ENCODE data around the gene PKD1. TPM values are rescaled to one million over a fixed set of nuclear protein-coding genes. Genes with fewer than 3 reads are reported as not detected.

PKD1 gene
- total RNA-seq, 2 donors from 2014 or later = 66.4 to 145 TPM

GRCh38 chr16:2074071-2074470 is 61.6 kb downstream of the PKD1 start:
- H3K36me3 Mint-ChIP-seq = no peaks in the 10 kb centered on the region
- H3K4me3 Mint-ChIP-seq = no peak overlapping the region
- no peak overlapping the region for H3K27ac Mint-ChIP-seq
- H3K9me3 Mint-ChIP-seq = no peaks in the 10 kb centered on the region
- no peak for DNase-seq (ENCODE audit: low spot score)
- ATAC-seq = no peak
- H3K27me3 Mint-ChIP-seq = no peaks in the 10 kb centered on the region
- peaks cover 0 to 3% of the 10 kb centered on the region in 2 donors for H3K4me1 Mint-ChIP-seq (ENCODE audit: low read depth in 2 of 2)

- Mint-ChIP-seq H3K4me3 (no peak overlapping the region), H3K4me1 (ENCODE audit: low read depth in 2 of 2) (peaks cover 0 to 3% of the 10 kb centered on the region in 2 donors), H3K27me3 (no peaks in the 10 kb centered on the region), H3K36me3 (no peaks in the 10 kb centered on the region), H3K27ac (no peak overlapping the region), H3K9me3 (no peaks in the 10 kb centered on the region)
- no peak for ATAC-seq
- no peak for DNase-seq (ENCODE audit: low spot score)
These were observed 62.8 kb downstream of the PKD1 start for GRCh38 chr16:2072926-2073325.

- ATAC-seq (no peak), DNase-seq (ENCODE audit: low spot score) (no peak)
- Mint-ChIP-seq H3K36me3 (no peaks in the 10 kb centered on the region), H3K27me3 (no peaks in the 10 kb centered on the region), H3K4me3 (no peak overlapping the region), H3K9me3 (no peaks in the 10 kb centered on the region), H3K27ac (no peak overlapping the region), H3K4me1 (ENCODE audit: low read depth in 2 of 2) (peaks cover 0 to 3% of the 10 kb centered on the region in 2 donors)
These were observed 64.1 kb downstream of the PKD1 start for GRCh38 chr16:2071454-2072202.

GRCh38 chr16:2070576-2071453 is 64.9 kb downstream of the PKD1 start:
- ATAC-seq = peak in 1 of 2 donors; percentile 12
- H3K36me3 Mint-ChIP-seq = peaks cover 4% of the 10 kb centered on the region

GRCh38 chr16:2066139-2066538 is 69.6 kb downstream of the PKD1 start:
- H3K9me3 Mint-ChIP-seq = no peaks in the 10 kb centered on the region
- no peak overlapping the region for H3K4me3 Mint-ChIP-seq
- H3K27ac Mint-ChIP-seq = no peak overlapping the region
- no peak for DNase-seq (ENCODE audit: low spot score)
- peaks cover 4% of the 10 kb centered on the region for H3K36me3 Mint-ChIP-seq
- no peak for ATAC-seq
- peaks cover 3 to 8% of the 10 kb centered on the region in 2 donors for H3K4me1 Mint-ChIP-seq (ENCODE audit: low read depth in 2 of 2)
- H3K27me3 Mint-ChIP-seq = no peaks in the 10 kb centered on the region

More at GRCh38 chr16:2070576-2071453, 64.9 kb downstream of the PKD1 start:
- DNase-seq (ENCODE audit: low spot score) = no peak
- Mint-ChIP-seq H3K4me1 (ENCODE audit: low read depth in 2 of 2) (peaks cover 3 to 8% of the 10 kb centered on the region in 2 donors), H3K27me3 (no peaks in the 10 kb centered on the region), H3K4me3 (no peak overlapping the region), H3K27ac (no peak overlapping the region), H3K9me3 (no peaks in the 10 kb centered on the region)

- peaks cover 4% of the 10 kb centered on the region for H3K36me3 Mint-ChIP-seq
- no peak overlapping the region for H3K27ac Mint-ChIP-seq
- H3K4me1 Mint-ChIP-seq (ENCODE audit: low read depth in 2 of 2) = peaks cover 3 to 5% of the 10 kb centered on the region in 2 donors
- DNase-seq (ENCODE audit: low spot score) (no peak), ATAC-seq (no peak)
- H3K9me3 Mint-ChIP-seq = no peaks in the 10 kb centered on the region
- no peaks in the 10 kb centered on the region for H3K27me3 Mint-ChIP-seq
- no peak overlapping the region for H3K4me3 Mint-ChIP-seq
These were observed 71.2 kb downstream of the PKD1 start for GRCh38 chr16:2064368-2064945.

- DNase-seq (ENCODE audit: low spot score) = no peak
- no peak for ATAC-seq
- Mint-ChIP-seq H3K36me3 (peaks cover 4% of the 10 kb centered on the region), H3K9me3 (no peaks in the 10 kb centered on the region), H3K27ac (no peak overlapping the region), H3K27me3 (no peaks in the 10 kb centered on the region), H3K4me3 (no peak overlapping the region), H3K4me1 (ENCODE audit: low read depth in 2 of 2) (peaks cover 3 to 5% of the 10 kb centered on the region in 2 donors)
These were observed 71.8 kb downstream of the PKD1 start for GRCh38 chr16:2063861-2064260.

- Mint-ChIP-seq H3K27ac (no peak overlapping the region), H3K4me3 (no peak overlapping the region), H3K27me3 (no peaks in the 10 kb centered on the region), H3K4me1 (ENCODE audit: low read depth in 2 of 2) (peaks cover 3 to 5% of the 10 kb centered on the region in 2 donors), H3K9me3 (no peaks in the 10 kb centered on the region), H3K36me3 (peaks cover 4% of the 10 kb centered on the region)
- DNase-seq (ENCODE audit: low spot score) (no peak), ATAC-seq (no peak)
These were observed 72.9 kb downstream of the PKD1 start for GRCh38 chr16:2062801-2063200.

GRCh38 chr16:2061526-2061925 is 74.2 kb downstream of the PKD1 start:
- DNase-seq (ENCODE audit: low spot score) (no peak), ATAC-seq (no peak)
- Mint-ChIP-seq H3K27ac (no peak overlapping the region), H3K36me3 (peaks cover 4% of the 10 kb centered on the region), H3K27me3 (no peaks in the 10 kb centered on the region), H3K9me3 (no peaks in the 10 kb centered on the region), H3K4me1 (ENCODE audit: low read depth in 2 of 2) (peaks cover 3 to 5% of the 10 kb centered on the region in 2 donors), H3K4me3 (no peak overlapping the region)

- Mint-ChIP-seq H3K9me3 (no peaks in the 10 kb centered on the region), H3K27me3 (no peaks in the 10 kb centered on the region), H3K36me3 (peaks cover 1% of the 10 kb centered on the region), H3K27ac (no peak overlapping the region), H3K4me3 (no peak overlapping the region), H3K4me1 (ENCODE audit: low read depth in 2 of 2) (peaks cover under 1 to 2% of the 10 kb centered on the region in 2 donors)
- no peak for DNase-seq (ENCODE audit: low spot score)
- no peak for ATAC-seq
These were observed 74.7 kb downstream of the PKD1 start for GRCh38 chr16:2061023-2061422.

GRCh38 chr16:2060346-2060745 is 75.4 kb downstream of the PKD1 start:
- Mint-ChIP-seq H3K4me1 (ENCODE audit: low read depth in 2 of 2) (no peaks in the 10 kb centered on the region), H3K27me3 (no peaks in the 10 kb centered on the region)
- no peak for DNase-seq (ENCODE audit: low spot score)

GRCh38 chr16:2058872-2059271 is 76.8 kb downstream of the PKD1 start:
- H3K9me3 Mint-ChIP-seq = no peaks in the 10 kb centered on the region
- peaks cover 0 to under 1% of the 10 kb centered on the region in 2 donors for H3K4me1 Mint-ChIP-seq (ENCODE audit: low read depth in 2 of 2)
- DNase-seq (ENCODE audit: low spot score) (no peak), ATAC-seq (no peak)
- H3K27ac Mint-ChIP-seq = no peak overlapping the region
- H3K27me3 Mint-ChIP-seq = no peaks in the 10 kb centered on the region
- H3K4me3 Mint-ChIP-seq = no peak overlapping the region
- H3K36me3 Mint-ChIP-seq = no peaks in the 10 kb centered on the region

More at GRCh38 chr16:2060346-2060745, 75.4 kb downstream of the PKD1 start:
- ATAC-seq = no peak
- Mint-ChIP-seq H3K36me3 (no peaks in the 10 kb centered on the region), H3K4me3 (no peak overlapping the region), H3K27ac (no peak overlapping the region), H3K9me3 (no peaks in the 10 kb centered on the region)

- DNase-seq (ENCODE audit: low spot score) = no peak
- no peaks in the 10 kb centered on the region for H3K27me3 Mint-ChIP-seq
- no peak overlapping the region for H3K4me3 Mint-ChIP-seq
- H3K36me3 Mint-ChIP-seq = no peaks in the 10 kb centered on the region
- H3K4me1 Mint-ChIP-seq (ENCODE audit: low read depth in 2 of 2) = peaks cover 0 to 3% of the 10 kb centered on the region in 2 donors
- H3K9me3 Mint-ChIP-seq = no peaks in the 10 kb centered on the region
- no peak overlapping the region for H3K27ac Mint-ChIP-seq
- ATAC-seq = no peak
These were observed 77.3 kb downstream of the PKD1 start for GRCh38 chr16:2058420-2058819.

- no peaks in the 10 kb centered on the region for H3K36me3 Mint-ChIP-seq
- no peaks in the 10 kb centered on the region for H3K9me3 Mint-ChIP-seq
- no peak overlapping the region for H3K27ac Mint-ChIP-seq
- ATAC-seq = no peak
- DNase-seq (ENCODE audit: low spot score) = no peak
- peaks cover 0 to 3% of the 10 kb centered on the region in 2 donors for H3K4me1 Mint-ChIP-seq (ENCODE audit: low read depth in 2 of 2)
- H3K4me3 Mint-ChIP-seq = no peak overlapping the region
- H3K27me3 Mint-ChIP-seq = no peaks in the 10 kb centered on the region
These were observed 78.3 kb downstream of the PKD1 start for GRCh38 chr16:2057438-2057837.

Data from natural killer cell treated with Interleukin-12 subunit alpha and Interleukin-12 subunit beta and Interleukin-15 and Interleukin-18, amount 100 ng/mL, for 72 hours (primary cell).